Fibroblast of the aortic adventitia (primary cell): ENCODE data around the gene ATF5. TPM values are rescaled to one million over a fixed set of nuclear protein-coding genes. Genes with fewer than 3 reads are reported as not detected.

Source experiments
- DNase-seq: peaks from one replicate; pipeline ENCODE4 v3.0.0-alpha.2; 2010; ENCODE audit warnings: low read depth
- H3K4me3 ChIP-seq: 2 replicates; pipeline ENCODE4 v1.5.1; 2011; ENCODE audit warnings: low read depth, mild to moderate bottlenecking, control low read depth, low read length, moderate library complexity
- total RNA-seq: library from RNA; depleted of rRNA; stranded (reverse); fragments of >200 nt; gene quantifications from 2 replicates; pipeline ENCODE4 v1.2.3, GENCODE V29; 2012; ENCODE audit warnings: low replicate concordance
- TF ChIP-seq, protein P1 (sequence below): IDR thresholded peaks from 2 replicates; pipeline ENCODE4 v1.5.1; 2011; ENCODE audit warnings: mild to moderate bottlenecking, low read length, control low read depth, inconsistent platforms; ENCODE audit not compliant: insufficient read depth

ATF5 gene
- total RNA-seq, 1 donor: 81.5 TPM

DNA sequence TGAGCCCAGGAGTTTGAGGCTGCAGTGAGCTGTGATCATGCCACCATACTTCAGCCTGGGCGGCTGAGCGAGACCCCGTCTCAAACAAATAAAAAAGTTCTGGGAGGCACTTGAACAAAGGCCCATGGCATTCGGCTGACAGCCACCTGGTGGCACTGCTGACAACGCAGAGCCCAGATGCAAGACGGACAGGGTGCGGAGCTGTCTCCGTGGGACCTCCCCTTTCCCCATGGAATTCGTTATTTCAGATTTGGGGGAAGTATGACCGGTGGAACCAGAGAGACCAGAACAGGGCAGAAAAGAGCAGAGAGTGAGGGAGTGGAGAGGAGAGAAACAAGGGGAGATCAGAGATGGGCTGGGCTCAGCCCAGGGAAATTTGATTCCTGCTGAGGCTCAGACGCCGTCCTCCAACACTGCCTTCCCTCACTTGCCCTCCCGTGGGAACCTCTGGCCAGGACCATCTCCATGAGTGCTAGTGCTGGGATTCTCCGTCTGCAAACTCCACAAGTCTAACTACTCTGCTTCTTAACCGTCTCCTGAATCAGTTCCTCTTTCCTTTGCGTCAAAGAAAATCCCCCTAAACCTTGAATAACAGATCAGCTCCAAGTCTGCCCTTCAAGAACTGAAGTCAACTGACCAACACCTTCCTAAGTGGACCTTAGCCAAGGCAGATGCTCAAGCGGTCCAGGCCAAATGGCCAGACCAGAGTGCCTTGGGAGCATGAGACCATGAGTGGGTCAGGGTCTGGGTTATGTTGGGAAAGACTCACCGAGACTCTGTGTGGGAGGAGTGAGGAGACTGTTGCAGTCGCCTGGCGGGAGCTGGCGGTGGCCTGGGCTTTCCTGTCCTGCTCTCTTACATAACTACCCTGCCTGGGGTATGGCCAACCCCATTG lies 11.9 kb upstream of the ATF5 start:
- TF ChIP-seq, protein P1, sequence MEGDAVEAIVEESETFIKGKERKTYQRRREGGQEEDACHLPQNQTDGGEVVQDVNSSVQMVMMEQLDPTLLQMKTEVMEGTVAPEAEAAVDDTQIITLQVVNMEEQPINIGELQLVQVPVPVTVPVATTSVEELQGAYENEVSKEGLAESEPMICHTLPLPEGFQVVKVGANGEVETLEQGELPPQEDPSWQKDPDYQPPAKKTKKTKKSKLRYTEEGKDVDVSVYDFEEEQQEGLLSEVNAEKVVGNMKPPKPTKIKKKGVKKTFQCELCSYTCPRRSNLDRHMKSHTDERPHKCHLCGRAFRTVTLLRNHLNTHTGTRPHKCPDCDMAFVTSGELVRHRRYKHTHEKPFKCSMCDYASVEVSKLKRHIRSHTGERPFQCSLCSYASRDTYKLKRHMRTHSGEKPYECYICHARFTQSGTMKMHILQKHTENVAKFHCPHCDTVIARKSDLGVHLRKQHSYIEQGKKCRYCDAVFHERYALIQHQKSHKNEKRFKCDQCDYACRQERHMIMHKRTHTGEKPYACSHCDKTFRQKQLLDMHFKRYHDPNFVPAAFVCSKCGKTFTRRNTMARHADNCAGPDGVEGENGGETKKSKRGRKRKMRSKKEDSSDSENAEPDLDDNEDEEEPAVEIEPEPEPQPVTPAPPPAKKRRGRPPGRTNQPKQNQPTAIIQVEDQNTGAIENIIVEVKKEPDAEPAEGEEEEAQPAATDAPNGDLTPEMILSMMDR: peak; percentile 13
- DNase-seq: no peak
- no peak overlapping the region for H3K4me3 ChIP-seq

DNA sequence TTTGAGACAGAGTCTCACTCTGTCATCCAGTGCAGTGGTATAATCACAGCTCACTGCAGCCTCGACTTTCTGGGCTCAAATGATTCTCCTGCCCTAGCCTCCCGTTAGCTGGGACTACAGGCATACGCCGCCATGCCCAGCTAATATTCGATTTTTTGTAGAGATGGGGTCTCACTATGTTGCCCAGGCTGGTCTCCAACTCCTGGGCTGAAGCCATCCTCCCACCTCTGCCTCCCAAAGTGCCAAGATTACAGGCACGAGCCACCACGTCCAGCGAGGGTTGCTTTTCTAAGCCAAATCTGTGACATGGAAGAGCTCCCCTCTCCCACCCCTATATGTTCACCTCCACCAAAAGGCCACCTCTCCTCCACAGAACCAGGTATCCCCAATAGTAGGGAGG lies 10.9 kb upstream of the ATF5 start:
- no peak overlapping the region for H3K4me3 ChIP-seq
- no peak for DNase-seq
- TF ChIP-seq, protein P1: no peak

DNA sequence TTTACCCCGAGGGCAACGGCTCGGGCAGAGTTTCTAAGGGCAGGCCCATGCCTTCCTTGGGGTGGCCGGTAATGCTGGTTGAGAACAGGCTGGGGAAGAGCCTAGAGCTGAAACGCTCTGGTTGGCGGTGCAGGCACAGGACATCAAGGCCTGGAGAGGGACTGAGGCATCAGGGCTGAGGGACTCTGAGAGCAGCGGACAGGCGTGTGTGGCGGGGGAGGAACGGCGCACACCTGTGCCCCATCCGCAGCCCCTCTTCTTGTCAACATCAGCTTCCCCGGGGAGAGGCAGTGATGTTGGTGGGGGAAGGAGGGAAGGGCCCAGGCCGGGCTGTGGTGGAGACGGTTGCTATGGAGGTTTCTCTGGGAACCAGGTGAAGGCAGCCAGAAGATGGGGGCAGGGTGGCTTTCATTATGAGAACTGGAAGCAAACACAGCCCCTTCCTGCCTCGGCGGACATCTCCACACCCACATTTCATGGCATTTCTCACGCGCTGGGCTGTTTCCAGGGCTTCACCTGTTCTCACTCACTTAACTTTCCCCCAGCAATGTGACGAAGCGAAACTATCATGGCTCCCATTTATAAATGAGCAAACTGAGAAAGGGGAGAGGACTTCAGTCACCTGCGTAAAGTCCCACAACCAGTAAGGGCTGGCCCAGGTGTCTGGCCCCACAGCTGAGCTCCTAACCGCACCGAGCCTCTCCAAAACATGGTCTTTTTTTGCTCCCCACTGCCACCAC lies 8.2 kb upstream of the ATF5 start:
- no peak overlapping the region for H3K4me3 ChIP-seq
- TF ChIP-seq, protein P1: no peak
- DNase-seq: no peak

DNA sequence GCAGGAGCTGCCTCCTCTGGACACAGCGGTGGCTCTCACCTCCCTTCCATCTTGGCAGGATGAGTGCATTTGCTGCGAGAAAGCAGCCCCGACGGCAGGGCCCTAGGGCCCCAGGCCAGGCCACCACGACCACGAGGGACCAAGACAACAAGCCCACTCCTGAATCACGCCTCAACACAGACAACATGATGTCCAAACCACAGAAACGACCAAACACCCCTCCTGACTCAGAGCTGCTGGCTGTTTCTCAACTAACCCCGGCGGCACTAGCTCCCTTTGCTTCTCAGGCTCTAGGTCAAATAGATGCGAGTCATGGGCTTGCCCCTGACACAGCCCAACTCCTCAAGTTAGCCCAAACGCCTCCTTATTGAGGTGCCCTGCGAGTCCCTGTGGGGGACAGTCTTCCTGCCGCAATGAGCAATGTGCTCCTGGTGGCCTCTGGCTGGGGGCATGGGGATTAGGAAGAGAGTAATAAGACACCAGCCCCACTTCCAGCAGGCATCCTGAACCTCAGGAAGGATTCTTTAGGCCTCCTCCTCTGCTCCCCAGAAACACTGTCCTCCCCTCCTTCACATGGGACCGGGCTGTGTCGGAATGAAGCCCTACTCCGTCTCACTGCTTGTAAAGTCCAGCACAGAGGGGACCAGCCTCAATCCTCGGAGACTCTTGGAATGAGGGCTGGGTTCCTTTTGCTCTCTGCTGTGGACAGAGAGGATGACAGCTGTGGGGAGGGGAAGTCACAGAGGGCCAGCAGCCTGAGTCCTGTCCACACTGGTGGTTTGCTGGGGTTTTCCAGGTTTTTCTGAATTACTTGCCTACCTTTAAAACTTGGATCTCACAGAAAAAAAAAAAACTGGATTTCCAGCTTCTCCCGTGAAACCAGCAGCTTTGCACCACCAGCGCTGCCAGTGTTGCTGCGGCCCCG lies 6.9 kb upstream of the ATF5 start:
- DNase-seq: peak; percentile 69
- TF ChIP-seq, protein P1: no peak
- H3K4me3 ChIP-seq: no peak overlapping the region

DNA sequence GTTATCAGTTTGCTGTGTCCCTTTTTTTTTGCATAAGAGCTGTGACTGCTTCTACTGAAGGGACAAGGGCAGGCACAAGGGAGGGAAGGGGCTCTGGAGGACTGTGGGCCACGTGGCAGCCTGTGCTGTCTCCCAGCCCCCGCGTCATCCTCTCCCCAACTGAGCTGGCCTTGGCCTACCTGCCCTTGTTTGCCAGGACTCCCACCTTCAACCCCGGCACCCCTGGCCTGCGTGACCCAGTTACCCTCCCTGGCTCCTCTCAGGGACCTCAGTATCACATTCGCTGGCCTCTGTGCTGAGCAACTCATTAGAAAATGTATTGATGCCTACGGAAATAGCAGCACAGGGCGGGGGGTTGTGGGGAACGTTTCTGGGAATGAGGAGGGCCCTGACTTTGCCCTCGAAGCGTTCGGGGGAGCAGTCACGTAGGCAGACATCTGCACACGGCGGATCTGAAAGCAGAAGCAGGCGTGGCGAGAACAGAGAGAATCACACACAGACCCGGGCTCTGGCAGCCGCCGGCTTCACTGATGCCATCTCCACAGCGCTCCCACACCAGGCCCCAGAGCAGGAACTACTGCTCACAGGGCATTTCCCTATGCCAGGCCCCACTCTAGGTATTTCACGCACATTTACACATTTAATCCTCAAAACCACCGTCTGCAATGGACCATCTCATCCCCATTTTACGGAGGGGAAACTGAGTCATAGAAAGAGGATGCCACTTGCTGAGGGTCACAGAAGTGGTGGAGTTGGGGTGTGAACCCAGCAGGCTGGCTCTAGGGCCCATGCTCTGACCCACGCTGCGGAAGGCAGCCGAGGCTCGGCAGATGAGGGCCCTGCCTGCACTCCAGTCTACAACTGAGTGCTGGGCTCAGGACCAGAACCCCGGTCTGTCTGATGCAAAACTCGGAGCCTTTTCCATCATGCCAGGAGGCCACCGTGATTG lies 5.7 kb upstream of the ATF5 start:
- TF ChIP-seq, protein P1: no peak
- no peak overlapping the region for H3K4me3 ChIP-seq
- DNase-seq: no peak
